ENCODE measurements around the gene CTSC.

The CTSC gene

GRCh38 chr11:88377646-88378045, 40.1 kb upstream of the CTSC start:
- H3K4me3 ChIP-seq (ENCODE audit: control insufficient read depth, low read depth, low read length) = no peak overlapping the region
- TF ChIP-seq CTCF (IDR thresholded peaks at IDR 0.05; ENCODE audit: control insufficient read depth, insufficient read depth, low read depth, low read length, missing control alignments) = no peak
- DNase-seq (ENCODE audit: low read depth) = no peak

- no peak overlapping the region for H3K4me3 ChIP-seq (ENCODE audit: control insufficient read depth, low read depth, low read length)
- no peak for TF ChIP-seq CTCF (IDR thresholded peaks at IDR 0.05; ENCODE audit: control insufficient read depth, insufficient read depth, low read depth, low read length, missing control alignments)
- DNase-seq (ENCODE audit: low read depth) = no peak
Observed at GRCh38 chr11:88377144-88377543, 39.6 kb upstream of the CTSC start.

- no peak for DNase-seq (ENCODE audit: low read depth)
- no peak for TF ChIP-seq CTCF (IDR thresholded peaks at IDR 0.05; ENCODE audit: control insufficient read depth, insufficient read depth, low read depth, low read length, missing control alignments)
- no peak overlapping the region for H3K4me3 ChIP-seq (ENCODE audit: control insufficient read depth, low read depth, low read length)
Observed at GRCh38 chr11:88375927-88376470, 38.5 kb upstream of the CTSC start.

- DNase-seq (ENCODE audit: low read depth) = no peak
- H3K4me3 ChIP-seq (ENCODE audit: control insufficient read depth, low read depth, low read length) = no peak overlapping the region
- no peak for TF ChIP-seq CTCF (IDR thresholded peaks at IDR 0.05; ENCODE audit: control insufficient read depth, insufficient read depth, low read depth, low read length, missing control alignments)
Observed at GRCh38 chr11:88370782-88371181, 33.2 kb upstream of the CTSC start.

GRCh38 chr11:88367310-88367709, 29.8 kb upstream of the CTSC start:
- TF ChIP-seq CTCF (IDR thresholded peaks at IDR 0.05; ENCODE audit: control insufficient read depth, insufficient read depth, low read depth, low read length, missing control alignments) = no peak
- DNase-seq (ENCODE audit: low read depth) = no peak
- H3K4me3 ChIP-seq (ENCODE audit: control insufficient read depth, low read depth, low read length) = no peak overlapping the region

- H3K4me3 ChIP-seq (ENCODE audit: control insufficient read depth, low read depth, low read length) = no peak overlapping the region
- no peak for TF ChIP-seq CTCF (IDR thresholded peaks at IDR 0.05; ENCODE audit: control insufficient read depth, insufficient read depth, low read depth, low read length, missing control alignments)
- DNase-seq (ENCODE audit: low read depth) = no peak
Observed at GRCh38 chr11:88363648-88364065, 26.1 kb upstream of the CTSC start.

GRCh38 chr11:88363004-88363403, 25.5 kb upstream of the CTSC start:
- DNase-seq (ENCODE audit: low read depth) = no peak
- H3K4me3 ChIP-seq (ENCODE audit: control insufficient read depth, low read depth, low read length) = no peak overlapping the region
- TF ChIP-seq CTCF (IDR thresholded peaks at IDR 0.05; ENCODE audit: control insufficient read depth, insufficient read depth, low read depth, low read length, missing control alignments) = no peak

Data from AG09309 (cell line).